Nephron progenitor cell (in vitro differentiated cells): ENCODE measurements around the gene PASK.
A peak's percentile ranks its signal among the peaks of the same experiment; 100 is the strongest.

Experiments
- DNase-seq: peaks from one replicate; pipeline ENCODE4 v3.0.0; 2021
- H3K27ac Mint-ChIP-seq: 2 replicates; pipeline ENCODE4 v1.8.0; 2021; ENCODE audit warnings: mild to moderate bottlenecking, moderate library complexity, mixed read lengths
- H3K27me3 Mint-ChIP-seq: 2 replicates; pipeline ENCODE4 v1.8.0; 2021; ENCODE audit warnings: mild to moderate bottlenecking, low read depth, mixed read lengths; ENCODE audit not compliant: poor library complexity
- H3K36me3 Mint-ChIP-seq: 2 replicates; pipeline ENCODE4 v1.8.0; 2021; ENCODE audit warnings: low read depth, mixed read lengths
- H3K4me1 Mint-ChIP-seq: 2 replicates; pipeline ENCODE4 v1.8.0; 2021; ENCODE audit warnings: mixed read lengths
- H3K4me3 Mint-ChIP-seq: 2 replicates; pipeline ENCODE4 v1.8.0; 2021; ENCODE audit warnings: mild to moderate bottlenecking, moderate library complexity, mixed read lengths
- H3K9me3 Mint-ChIP-seq: 2 replicates; pipeline ENCODE4 v1.8.0; 2021; ENCODE audit warnings: mild to moderate bottlenecking, moderate library complexity, mixed read lengths
- TF ChIP-seq, protein P1 (sequence below): fragments of 200-600 bp; sonication (generic); IDR thresholded peaks from 2 replicates; pipeline ENCODE4 v1.5.0; 2021; ENCODE audit warnings: antibody characterized with exemption

The PASK gene

DNA sequence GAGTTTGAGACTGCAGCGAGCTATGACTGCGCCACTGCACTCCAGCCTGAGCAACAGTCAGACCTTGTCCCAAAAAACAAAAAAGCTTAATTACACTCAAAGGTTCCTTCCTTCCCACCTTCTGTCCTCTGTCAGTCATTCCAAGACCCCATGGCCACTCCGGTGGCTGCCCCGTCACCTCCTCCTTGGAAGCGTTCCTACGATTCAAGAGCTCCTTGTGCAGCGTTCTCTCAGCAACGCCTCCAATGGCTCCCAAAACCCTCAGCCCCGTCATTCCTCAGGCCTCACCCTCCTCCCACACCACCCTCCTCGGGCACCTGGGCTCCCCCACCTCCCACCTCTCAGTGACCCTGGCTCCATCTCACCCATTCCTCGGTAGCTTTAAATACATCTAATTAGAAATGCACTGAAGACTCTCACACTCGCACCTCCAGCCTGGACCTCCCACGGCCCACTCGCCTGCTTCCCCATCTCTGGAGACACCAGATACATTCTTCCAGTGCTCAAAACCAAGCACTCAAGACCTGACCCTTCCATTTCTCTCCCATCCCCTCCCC, 8.0 kb downstream of the PASK start:
- no peaks in the 10 kb centered on the region for H3K36me3 Mint-ChIP-seq
- no peaks in the 10 kb centered on the region for H3K4me1 Mint-ChIP-seq
- peaks cover 3% of the 10 kb centered on the region for H3K27me3 Mint-ChIP-seq
- TF ChIP-seq, protein P1, sequence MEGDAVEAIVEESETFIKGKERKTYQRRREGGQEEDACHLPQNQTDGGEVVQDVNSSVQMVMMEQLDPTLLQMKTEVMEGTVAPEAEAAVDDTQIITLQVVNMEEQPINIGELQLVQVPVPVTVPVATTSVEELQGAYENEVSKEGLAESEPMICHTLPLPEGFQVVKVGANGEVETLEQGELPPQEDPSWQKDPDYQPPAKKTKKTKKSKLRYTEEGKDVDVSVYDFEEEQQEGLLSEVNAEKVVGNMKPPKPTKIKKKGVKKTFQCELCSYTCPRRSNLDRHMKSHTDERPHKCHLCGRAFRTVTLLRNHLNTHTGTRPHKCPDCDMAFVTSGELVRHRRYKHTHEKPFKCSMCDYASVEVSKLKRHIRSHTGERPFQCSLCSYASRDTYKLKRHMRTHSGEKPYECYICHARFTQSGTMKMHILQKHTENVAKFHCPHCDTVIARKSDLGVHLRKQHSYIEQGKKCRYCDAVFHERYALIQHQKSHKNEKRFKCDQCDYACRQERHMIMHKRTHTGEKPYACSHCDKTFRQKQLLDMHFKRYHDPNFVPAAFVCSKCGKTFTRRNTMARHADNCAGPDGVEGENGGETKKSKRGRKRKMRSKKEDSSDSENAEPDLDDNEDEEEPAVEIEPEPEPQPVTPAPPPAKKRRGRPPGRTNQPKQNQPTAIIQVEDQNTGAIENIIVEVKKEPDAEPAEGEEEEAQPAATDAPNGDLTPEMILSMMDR: no peak
- H3K4me3 Mint-ChIP-seq: no peak overlapping the region
- H3K9me3 Mint-ChIP-seq: no peaks in the 10 kb centered on the region
- DNase-seq: no peak
- peak overlapping the region; percentile 62 for H3K27ac Mint-ChIP-seq

DNA sequence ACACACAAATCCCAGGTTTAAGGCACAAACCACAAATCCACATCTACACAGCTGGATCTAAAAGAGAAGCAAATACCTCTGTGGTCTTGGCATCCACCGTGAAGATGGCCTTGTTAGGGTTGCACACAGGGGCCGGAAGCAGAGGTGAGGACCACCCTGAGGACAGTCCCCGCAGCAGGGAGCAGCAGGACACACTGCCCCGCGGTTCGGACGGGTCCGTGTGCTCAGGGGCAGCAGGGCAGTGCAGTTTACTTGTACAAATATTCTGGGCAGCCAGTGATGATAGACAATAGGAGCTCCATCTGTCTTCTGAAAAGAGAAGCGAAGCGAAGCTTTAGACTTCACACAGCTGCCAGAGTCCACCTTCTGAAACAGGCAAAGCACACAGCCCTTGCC, 8.8 kb downstream of the PASK start:
- Mint-ChIP-seq H3K4me1 (no peaks in the 10 kb centered on the region), H3K27ac (peak overlapping the region; percentile 74), H3K9me3 (no peaks in the 10 kb centered on the region), H3K36me3 (no peaks in the 10 kb centered on the region), H3K27me3 (peaks cover 3% of the 10 kb centered on the region), H3K4me3 (no peak overlapping the region)
- TF ChIP-seq, protein P1: no peak
- no peak for DNase-seq

DNA sequence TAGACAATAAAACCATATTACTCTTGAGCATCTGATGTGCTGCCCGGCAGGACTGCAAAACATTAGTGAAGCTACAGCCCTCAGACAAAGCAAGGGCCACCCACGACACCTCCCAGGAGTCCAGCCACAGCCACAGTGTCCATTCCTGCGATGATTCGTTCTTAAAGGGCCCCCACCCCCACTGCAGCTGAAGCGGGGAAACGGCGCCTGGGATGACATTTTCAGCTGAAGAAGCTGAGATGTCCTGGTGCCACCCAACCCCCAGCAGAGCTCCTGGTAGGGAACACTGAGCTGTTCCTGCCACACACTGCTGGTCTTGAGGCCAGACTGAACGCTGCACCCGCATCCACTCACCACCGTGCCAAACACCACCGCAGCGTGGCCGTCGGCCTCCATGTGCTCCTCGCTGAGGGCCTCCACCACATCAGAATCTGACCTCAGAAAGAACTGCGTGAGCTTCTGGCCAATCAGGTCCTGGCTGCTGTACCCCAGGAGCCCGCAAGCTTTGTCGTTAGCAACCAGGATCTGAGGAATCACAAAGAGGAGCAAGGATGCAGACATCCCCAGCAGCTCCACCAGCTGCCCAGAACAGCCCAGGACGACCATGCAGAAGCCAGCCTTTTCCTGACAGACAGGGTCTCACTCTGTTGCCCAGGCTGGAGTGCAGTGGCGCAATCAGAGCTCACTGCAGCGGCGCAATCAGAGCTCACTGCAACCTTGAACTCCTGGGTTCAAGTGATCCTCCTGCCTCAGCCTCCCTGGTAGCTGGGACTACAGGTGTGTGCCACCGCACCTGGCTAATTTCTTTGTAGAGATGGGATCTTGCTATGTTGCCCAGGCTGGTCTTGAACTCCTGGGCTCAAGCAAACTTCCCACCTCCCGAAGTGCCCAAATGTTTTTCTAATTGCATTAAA, 9.5 kb downstream of the PASK start:
- H3K9me3 Mint-ChIP-seq: no peaks in the 10 kb centered on the region
- DNase-seq: no peak
- TF ChIP-seq, protein P1: no peak
- no peaks in the 10 kb centered on the region for H3K4me1 Mint-ChIP-seq
- H3K27me3 Mint-ChIP-seq: no peaks in the 10 kb centered on the region
- H3K36me3 Mint-ChIP-seq: no peaks in the 10 kb centered on the region
- no peak overlapping the region for H3K27ac Mint-ChIP-seq
- no peak overlapping the region for H3K4me3 Mint-ChIP-seq

DNA sequence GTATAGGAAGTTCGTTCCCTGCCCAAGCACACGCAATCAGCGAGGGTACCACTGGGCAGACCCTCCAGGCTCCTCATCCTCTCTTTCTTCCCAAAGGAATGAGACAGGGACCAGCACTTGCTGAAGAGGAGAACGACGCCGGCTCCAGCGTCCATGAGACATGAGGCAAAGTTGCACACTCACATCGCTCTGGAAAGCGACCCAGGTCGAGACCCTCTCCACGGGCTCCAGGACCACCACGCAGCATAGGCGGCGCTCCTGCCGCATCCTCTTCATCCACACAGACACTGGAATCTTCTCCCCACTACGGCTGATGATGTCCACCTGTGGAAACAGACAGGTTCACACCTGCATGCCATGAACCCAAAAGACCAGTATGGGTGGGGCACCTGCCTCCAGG, 10.8 kb downstream of the PASK start:
- TF ChIP-seq, protein P1: no peak
- Mint-ChIP-seq H3K4me3 (no peak overlapping the region), H3K27ac (no peak overlapping the region), H3K27me3 (no peaks in the 10 kb centered on the region), H3K36me3 (peaks cover 4% of the 10 kb centered on the region), H3K4me1 (no peaks in the 10 kb centered on the region), H3K9me3 (no peaks in the 10 kb centered on the region)
- DNase-seq: no peak

DNA sequence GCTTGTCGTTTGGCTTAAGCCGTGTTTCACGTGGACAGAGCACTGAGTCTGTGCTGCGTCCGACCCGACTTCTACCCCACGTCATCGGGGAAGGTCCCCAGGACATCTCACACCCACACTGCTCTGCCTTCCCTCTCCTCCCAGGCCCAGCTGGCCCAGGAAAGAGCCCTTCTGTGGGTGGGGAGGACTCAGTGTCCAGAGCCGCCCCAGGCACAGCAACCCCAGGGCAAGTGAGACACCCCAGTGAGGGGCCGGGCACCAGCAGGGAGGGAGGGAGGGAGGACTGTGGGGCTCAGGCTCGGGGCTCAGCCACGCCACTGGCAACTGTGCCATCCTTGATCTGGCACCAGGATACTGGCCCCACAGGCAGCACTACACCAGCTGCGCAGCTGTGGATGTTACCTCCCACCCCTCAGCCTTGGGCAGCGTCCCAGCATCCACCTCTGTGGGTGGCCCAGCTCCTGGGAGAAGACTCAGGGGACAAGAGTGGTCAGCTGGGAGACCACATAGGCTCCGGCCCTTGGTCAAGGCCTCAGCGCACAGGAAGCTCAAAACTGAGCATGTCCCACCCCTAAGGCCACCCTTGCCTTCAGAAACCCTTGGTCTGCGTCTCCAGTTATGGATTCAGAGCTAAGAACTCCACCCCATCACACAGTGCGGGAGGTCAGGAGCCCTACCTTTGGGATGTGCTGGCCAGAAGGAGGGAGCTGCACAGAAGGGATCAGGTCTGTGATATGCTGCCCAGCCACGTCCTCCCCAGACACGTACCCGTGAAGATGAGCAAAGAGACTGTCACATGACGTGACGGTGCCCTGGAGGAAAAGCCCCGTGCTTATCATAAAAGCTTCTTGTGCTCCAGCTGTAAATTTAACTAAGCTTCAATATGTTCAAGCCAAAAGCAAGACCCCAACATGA, 11.7 kb downstream of the PASK start:
- peaks cover 12% of the 10 kb centered on the region for H3K36me3 Mint-ChIP-seq
- no peaks in the 10 kb centered on the region for H3K4me1 Mint-ChIP-seq
- TF ChIP-seq, protein P1: no peak
- H3K9me3 Mint-ChIP-seq: no peaks in the 10 kb centered on the region
- no peak for DNase-seq
- no peaks in the 10 kb centered on the region for H3K27me3 Mint-ChIP-seq
- H3K4me3 Mint-ChIP-seq: no peak overlapping the region
- no peak overlapping the region for H3K27ac Mint-ChIP-seq
